Adrenal gland (tissue), 12 donors: ENCODE measurements around the gene B3GALT6. TPM values are rescaled to one million over a fixed set of nuclear protein-coding genes. Genes with fewer than 3 reads are reported as not detected.

Experiments
- DNase-seq, 7 donors: peaks; one replicate each; pipeline ENCODE4 v3.0.0-alpha.2; 2019 to 2020
- H3K27ac ChIP-seq, 5 donors: fragments of 200-600 bp; sonication (generic) in 4 of 5; 1 replicate in 3 of 5; 2 replicates in 2 of 5; pipeline versions ENCODE4 v1.5.1 to v1.8.0; 2016 to 2020; ENCODE audit warnings: mild to moderate bottlenecking in 1 of 5
- H3K27me3 ChIP-seq: fragments of 200-600 bp; 2 replicates; pipeline ENCODE4 v1.8.0; 2021
- H3K36me3 ChIP-seq, 2 donors: fragments of 200-600 bp; replicated peaks in 1 of 2; 1 replicate in 1 of 2; 2 replicates in 1 of 2; pipeline versions ENCODE4 v1.5.1 to v1.8.0; 2018 to 2022
- H3K4me1 ChIP-seq, 2 donors: fragments of 200-600 bp; replicated peaks in 1 of 2; 1 replicate in 1 of 2; 2 replicates in 1 of 2; pipeline versions ENCODE4 v1.5.1 to v1.8.0; 2018 to 2021
- H3K4me3 ChIP-seq, 4 donors: fragments of 200-600 bp; sonication (generic) in 3 of 4; one replicate each; pipeline ENCODE4 v1.5.1; 2016 to 2018
- H3K9me3 ChIP-seq, 3 donors: fragments of 200-600 bp; sonication (generic) in 1 of 3; replicated peaks in 1 of 3; 1 replicate in 2 of 3; 2 replicates in 1 of 3; pipeline versions ENCODE4 v1.5.1 to v1.8.0; 2016 to 2021
- POLR2A ChIP-seq, 2 donors: fragments of 450-650 bp; IDR thresholded peaks; one replicate each; pipeline ENCODE4 v1.6.1; 2017; ENCODE audit warnings: antibody characterized with exemption in 2 of 2, mild to moderate bottlenecking in 2 of 2, moderate library complexity in 1 of 2
- WGBS, 4 donors: extraction: QIAGEN DNeasy Blood & Tissue Kit in 2 of 4; methylation state at CpG; one replicate each; pipeline versions ENCODE4 v1.1.5 to v1.1.7; 2013 to 2017; 5-methylcytosine and 5-hydroxymethylcytosine counted together
- intact Hi-C, 2 donors: fragments of 100-400 bp; cut with DNase I; formaldehyde crosslinking; loops; one replicate each; pipeline versions ENCODE4 v1.14.1 to v1.15.0; 2022 to 2023
- polyA plus RNA-seq, 3 donors: library from polyadenylated mRNA; stranded (reverse); fragments of 200-250 nt in 2 of 3; fragments of 350-450 nt in 1 of 3; fragmentation: Illumina TruSeq in 1 of 3; extraction: RNeasy Lipid Tissue Mini Kit (QIAGEN cat#74804) in 1 of 3; gene quantifications; one replicate each; pipeline ENCODE4 v1.2.3, GENCODE V29; 2013 to 2014
- total RNA-seq, 9 donors: library from RNA; depleted of rRNA in 4 of 9; stranded (reverse); fragments of >200 nt in 4 of 9; fragments of 120-200 nt in 1 of 9; fragmentation: NEBNext Ultra II Directional in 1 of 9; extraction: Animal tissue kit (Norgen Biotek cat#: 25700) in 1 of 9; gene quantifications; one replicate each; pipeline versions ENCODE4 v1.1.0 to v1.2.4, GENCODE V29; 2013 to 2023
- TF ChIP-seq, protein P1 (sequence below), 6 experiments: fragments of 450-650 bp in 4 of 6; fragments of 200-600 bp in 2 of 6; sonication (generic) in 1 of 6; IDR thresholded peaks; 1 replicate in 5 of 6; 2 replicates in 1 of 6; pipeline versions ENCODE4 v1.5.1 to v1.8.0; 2016 to 2021; ENCODE audit warnings: antibody characterized with exemption in 6 of 6, mild to moderate bottlenecking in 2 of 6, moderate library complexity in 1 of 6
- donor health status: healthy with polysubstance abuse.
- donor health status: Bipolar disorder and iron deficiency.
- donor health status: DM: yes; HTN: yes; CAD: no.
- donor health status: DM: no; HTN: no; CAD: no.
- donor health status: DM: no; HTN: no; CAD: no.
- donor health status: DM: yes; HTN: yes; CAD: no.

Gene B3GALT6
- total and polyA plus RNA-seq, 12 donors = 7.2 to 39.4 (median 16.7) TPM

- no peak for DNase-seq
- Histone ChIP-seq H3K4me3 (no peak overlapping the region), H3K27ac (no peak overlapping the region), H3K4me1 (peaks cover 4 to 8% of the 10 kb centered on the region in 2 donors), H3K27me3 (no peaks in the 10 kb centered on the region), H3K9me3 (no peaks in the 10 kb centered on the region), H3K36me3 (peaks cover 0 to 80% of the 10 kb centered on the region in 2 donors)
- 90 to 95% (median 92%) methylated on average over 9 to 21 of the region's 21 CpGs for WGBS, 4 donors
- intact Hi-C loops = no loop called here
- TF ChIP-seq, protein P1, sequence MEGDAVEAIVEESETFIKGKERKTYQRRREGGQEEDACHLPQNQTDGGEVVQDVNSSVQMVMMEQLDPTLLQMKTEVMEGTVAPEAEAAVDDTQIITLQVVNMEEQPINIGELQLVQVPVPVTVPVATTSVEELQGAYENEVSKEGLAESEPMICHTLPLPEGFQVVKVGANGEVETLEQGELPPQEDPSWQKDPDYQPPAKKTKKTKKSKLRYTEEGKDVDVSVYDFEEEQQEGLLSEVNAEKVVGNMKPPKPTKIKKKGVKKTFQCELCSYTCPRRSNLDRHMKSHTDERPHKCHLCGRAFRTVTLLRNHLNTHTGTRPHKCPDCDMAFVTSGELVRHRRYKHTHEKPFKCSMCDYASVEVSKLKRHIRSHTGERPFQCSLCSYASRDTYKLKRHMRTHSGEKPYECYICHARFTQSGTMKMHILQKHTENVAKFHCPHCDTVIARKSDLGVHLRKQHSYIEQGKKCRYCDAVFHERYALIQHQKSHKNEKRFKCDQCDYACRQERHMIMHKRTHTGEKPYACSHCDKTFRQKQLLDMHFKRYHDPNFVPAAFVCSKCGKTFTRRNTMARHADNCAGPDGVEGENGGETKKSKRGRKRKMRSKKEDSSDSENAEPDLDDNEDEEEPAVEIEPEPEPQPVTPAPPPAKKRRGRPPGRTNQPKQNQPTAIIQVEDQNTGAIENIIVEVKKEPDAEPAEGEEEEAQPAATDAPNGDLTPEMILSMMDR (IDR thresholded peaks at IDR 0.05) = no peak
- TF ChIP-seq POLR2A (IDR thresholded peaks at IDR 0.05) = no peak
Observed at GRCh38 chr1:1223891-1224290, 8.1 kb upstream of the B3GALT6 start.

DNA sequence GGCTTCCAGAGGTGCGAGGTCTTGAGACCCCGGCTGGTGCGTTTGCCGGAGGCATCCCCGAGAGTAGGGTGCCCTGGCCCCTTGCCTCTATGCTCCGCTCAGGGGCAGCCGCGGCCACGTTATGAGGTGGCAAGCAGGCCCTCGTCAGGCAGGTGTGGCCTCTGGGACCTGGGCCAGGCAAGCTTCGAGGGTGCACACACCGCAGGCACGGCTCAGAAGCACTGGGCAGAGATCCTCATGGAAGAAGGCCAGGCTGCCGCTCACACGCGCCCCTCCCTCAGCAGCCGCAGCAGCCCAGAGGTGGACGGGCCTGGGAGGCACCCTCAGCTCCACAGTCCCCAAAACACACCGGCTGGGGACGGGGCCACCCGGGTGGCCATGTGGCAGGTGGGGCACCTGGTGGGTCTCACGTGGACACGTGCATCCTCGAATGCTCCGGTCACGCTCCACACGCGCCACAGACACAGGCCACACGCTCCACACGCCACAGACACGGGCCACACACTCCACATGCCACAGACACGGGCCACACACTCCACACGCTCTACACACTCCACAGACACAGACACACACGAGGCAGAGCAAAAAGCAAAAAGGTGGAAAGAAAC, 6.7 kb upstream of the B3GALT6 start:
- DNase-seq = no peak
- 91 to 98% (median 92%) methylated on average over 16 to 34 of the region's 34 CpGs for WGBS, 4 donors
- intact Hi-C loops = no loop called here
- peaks cover 0 to 73% of the 10 kb centered on the region in 2 donors for H3K36me3 ChIP-seq
- H3K9me3 ChIP-seq = no peaks in the 10 kb centered on the region
- H3K4me1 ChIP-seq = peaks cover 12 to 20% of the 10 kb centered on the region in 2 donors
- H3K27me3 ChIP-seq = no peaks in the 10 kb centered on the region
- no peak overlapping the region for H3K4me3 ChIP-seq
- no peak overlapping the region for H3K27ac ChIP-seq
- TF ChIP-seq, protein P1 (IDR thresholded peaks at IDR 0.05) = no peak
- no peak for TF ChIP-seq POLR2A (IDR thresholded peaks at IDR 0.05)

DNA sequence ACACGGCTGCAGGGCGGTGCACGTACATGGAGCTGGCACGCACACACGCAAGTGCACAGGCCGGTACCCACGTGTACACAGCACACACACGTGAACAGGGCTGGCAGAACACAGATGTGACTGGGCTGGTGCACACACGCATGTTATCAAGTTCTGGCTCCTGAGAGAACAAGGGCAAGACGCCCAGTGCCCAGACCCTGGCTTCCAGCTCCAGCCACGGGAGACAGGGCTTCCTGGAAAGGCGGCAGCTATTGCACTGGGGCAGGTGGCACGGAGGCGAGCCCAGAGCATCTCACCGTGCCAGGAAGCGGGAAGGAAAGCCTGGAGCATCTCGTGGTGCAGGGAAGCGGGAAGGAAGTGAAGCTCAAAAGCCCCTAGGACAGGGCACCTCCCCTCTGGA, 6.1 kb upstream of the B3GALT6 start:
- 87 to 94% (median 90%) methylated on average over 18 of the region's 18 CpGs for WGBS, 4 donors
- peaks cover 0 to 67% of the 10 kb centered on the region in 2 donors for H3K36me3 ChIP-seq
- H3K9me3 ChIP-seq = no peaks in the 10 kb centered on the region
- TF ChIP-seq, protein P1 (IDR thresholded peaks at IDR 0.05) = no peak
- TF ChIP-seq POLR2A (IDR thresholded peaks at IDR 0.05) = no peak
- H3K4me1 ChIP-seq = peaks cover 16 to 23% of the 10 kb centered on the region in 2 donors
- no peak overlapping the region for H3K27ac ChIP-seq
- intact Hi-C loops = no loop called here
- DNase-seq = no peak
- no peaks in the 10 kb centered on the region for H3K27me3 ChIP-seq
- no peak overlapping the region for H3K4me3 ChIP-seq

DNA sequence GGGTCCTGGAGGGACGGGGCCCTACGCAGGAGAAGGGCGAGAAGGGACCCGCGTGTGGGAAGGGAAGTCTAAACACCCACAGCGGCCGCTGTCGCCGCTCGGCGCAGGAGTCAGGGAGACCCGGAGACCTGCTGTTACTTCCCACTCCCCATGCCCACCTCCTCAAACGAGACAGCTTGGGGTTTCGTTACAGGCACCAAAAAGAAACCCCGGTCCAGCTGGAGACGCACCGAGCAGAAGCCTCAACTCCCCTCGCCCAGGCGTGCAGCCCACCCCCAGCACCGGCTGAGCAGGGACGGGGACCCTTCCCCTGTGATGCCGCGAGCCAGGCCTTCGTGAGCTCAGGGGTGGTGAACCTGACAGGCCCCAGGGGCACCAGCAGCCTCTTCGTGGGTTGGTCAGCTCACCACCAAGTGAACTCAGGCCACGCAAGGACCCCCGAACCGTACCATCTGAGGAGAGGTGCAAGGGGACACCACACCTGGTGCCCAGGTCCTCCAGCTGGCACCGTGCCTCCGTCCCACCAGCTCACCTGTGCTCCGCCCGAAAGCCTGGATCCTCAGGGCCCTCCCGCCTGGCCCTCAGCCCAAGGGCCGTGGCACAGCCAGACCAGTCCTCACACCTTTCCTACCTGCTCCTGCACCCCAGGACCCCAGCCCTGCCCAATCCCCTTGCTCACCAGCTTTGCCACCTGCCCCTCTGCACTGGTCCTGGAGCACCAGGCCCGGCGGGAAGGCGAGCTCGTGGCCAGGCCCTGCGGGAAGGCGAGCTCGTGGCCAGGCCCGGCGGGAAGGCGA, 5.3 kb upstream of the B3GALT6 start:
- peaks cover 15 to 19% of the 10 kb centered on the region in 2 donors for H3K4me1 ChIP-seq
- 93 to 98% (median 95%) methylated on average over 12 to 44 of the region's 44 CpGs for WGBS, 4 donors

More for the DNA sequence above, 5.3 kb upstream of the B3GALT6 start:
- Histone ChIP-seq H3K4me3 (no peak overlapping the region), H3K36me3 (peaks cover 0 to 59% of the 10 kb centered on the region in 2 donors), H3K9me3 (no peaks in the 10 kb centered on the region), H3K27me3 (no peaks in the 10 kb centered on the region), H3K27ac (no peak overlapping the region)
- DNase-seq = no peak
- TF ChIP-seq, protein P1 (IDR thresholded peaks at IDR 0.05) = no peak
- no peak for TF ChIP-seq POLR2A (IDR thresholded peaks at IDR 0.05)
- intact Hi-C loops = no loop called here
